ENCODE measurements around the gene CYSTM1.

CYSTM1 gene

GRCh38 chr5:140215276-140215675 lies 40.3 kb downstream of the CYSTM1 start:
- DNase-seq = no peak

- no peak for DNase-seq
Observed at GRCh38 chr5:140216478-140217074, 41.6 kb downstream of the CYSTM1 start.

- no peak for DNase-seq
Observed at GRCh38 chr5:140217299-140218026, 42.5 kb downstream of the CYSTM1 start.

GRCh38 chr5:140219068-140219991 lies 44.3 kb downstream of the CYSTM1 start:
- DNase-seq = no peak

GRCh38 chr5:140220032-140220697 lies 45.2 kb downstream of the CYSTM1 start:
- DNase-seq = no peak

- DNase-seq = no peak
Observed at GRCh38 chr5:140220698-140221064, 45.7 kb downstream of the CYSTM1 start.

- DNase-seq = no peak
Observed at GRCh38 chr5:140221697-140222223, 46.8 kb downstream of the CYSTM1 start.

- no peak for DNase-seq
Observed at GRCh38 chr5:140222416-140222815, 47.4 kb downstream of the CYSTM1 start.

GRCh38 chr5:140223567-140223966 lies 48.6 kb downstream of the CYSTM1 start:
- no peak for DNase-seq

- no peak for DNase-seq
Observed at GRCh38 chr5:140224658-140225057, 49.7 kb downstream of the CYSTM1 start.

- no peak for DNase-seq
Observed at GRCh38 chr5:140225396-140225795, 50.4 kb downstream of the CYSTM1 start.

- no peak for DNase-seq
Observed at GRCh38 chr5:140227046-140227445, 52.1 kb downstream of the CYSTM1 start.

- DNase-seq = no peak
Observed at GRCh38 chr5:140228364-140228837, 53.4 kb downstream of the CYSTM1 start.

GRCh38 chr5:140230373-140230772 lies 55.4 kb downstream of the CYSTM1 start:
- DNase-seq = no peak

GRCh38 chr5:140232731-140233130 lies 57.7 kb downstream of the CYSTM1 start:
- DNase-seq = no peak

- no peak for DNase-seq
Observed at GRCh38 chr5:140234377-140234989, 59.5 kb downstream of the CYSTM1 start.

- DNase-seq = no peak
Observed at GRCh38 chr5:140235791-140236551, 61.0 kb downstream of the CYSTM1 start.

GRCh38 chr5:140236891-140237598 lies 62.1 kb downstream of the CYSTM1 start:
- no peak for DNase-seq

- DNase-seq = no peak
Observed at GRCh38 chr5:140238756-140239155, 63.8 kb downstream of the CYSTM1 start.

GRCh38 chr5:140239461-140239860 lies 64.5 kb downstream of the CYSTM1 start:
- no peak for DNase-seq

Data from RPMI8226 (cell line).